ACHN (cell line): ENCODE measurements around the gene ZFYVE28.

Source experiments
- DNase-seq: peaks from one replicate; pipeline ENCODE4 v3.0.0-alpha.2; 2015
- in situ Hi-C: cut with HindIII; loops from 2 replicates; pipeline ENCODE4 v1.10.0; 2017; ENCODE audit warnings: low sequenced_read_pairs, low pct_ligation_motif_present, low pct_unique_long_range_greater_than_20kb

ZFYVE28 gene

GRCh38 chr4:2273657-2274319, 144.7 kb downstream of the ZFYVE28 start:
- in situ Hi-C loops, result no loop called here
- DNase-seq, result no peak

GRCh38 chr4:2273221-2273620, 145.2 kb downstream of the ZFYVE28 start:
- in situ Hi-C loops, result no loop called here
- no peak for DNase-seq

- no peak for DNase-seq
- in situ Hi-C loops, result no loop called here
Measured at GRCh38 chr4:2272828-2273120, 145.7 kb downstream of the ZFYVE28 start.

- DNase-seq, result no peak
- in situ Hi-C loops, result no loop called here
Measured at GRCh38 chr4:2272026-2272827, 146.2 kb downstream of the ZFYVE28 start.

GRCh38 chr4:2271279-2272025, 147.0 kb downstream of the ZFYVE28 start:
- in situ Hi-C loops, result no loop called here

GRCh38 chr4:2270341-2271165, 147.9 kb downstream of the ZFYVE28 start:
- no peak for DNase-seq
- in situ Hi-C loops, result no loop called here

More at GRCh38 chr4:2271279-2272025, 147.0 kb downstream of the ZFYVE28 start:
- DNase-seq, result no peak

- no peak for DNase-seq
- in situ Hi-C loops, result no loop called here
Measured at GRCh38 chr4:2269618-2270163, 148.8 kb downstream of the ZFYVE28 start.

GRCh38 chr4:2269206-2269531, 149.3 kb downstream of the ZFYVE28 start:
- no peak for DNase-seq
- in situ Hi-C loops, result no loop called here

GRCh38 chr4:2268357-2269205, 149.9 kb downstream of the ZFYVE28 start:
- DNase-seq, result no peak
- in situ Hi-C loops, result no loop called here

- no peak for DNase-seq
- in situ Hi-C loops, result no loop called here
Measured at GRCh38 chr4:2267841-2268240, 150.6 kb downstream of the ZFYVE28 start.

GRCh38 chr4:2267320-2267811, 151.1 kb downstream of the ZFYVE28 start:
- DNase-seq, result no peak
- in situ Hi-C loops, result no loop called here

- in situ Hi-C loops, result no loop called here
Measured at GRCh38 chr4:2266821-2267220, 151.6 kb downstream of the ZFYVE28 start.

GRCh38 chr4:2266181-2266580, 152.3 kb downstream of the ZFYVE28 start:
- in situ Hi-C loops, result no loop called here
- no peak for DNase-seq

More at GRCh38 chr4:2266821-2267220, 151.6 kb downstream of the ZFYVE28 start:
- no peak for DNase-seq

GRCh38 chr4:2265113-2266110, 153.0 kb downstream of the ZFYVE28 start:
- in situ Hi-C loops, result no loop called here
- DNase-seq, result no peak

GRCh38 chr4:2264481-2265041, 153.9 kb downstream of the ZFYVE28 start:
- no peak for DNase-seq
- in situ Hi-C loops, result no loop called here

GRCh38 chr4:2263926-2264321, 154.5 kb downstream of the ZFYVE28 start:
- in situ Hi-C loops, result no loop called here
- DNase-seq, result no peak
